ENCODE results near the gene INTS3.

Gene INTS3

GRCh38 chr1:153801786-153802697 is 74.2 kb downstream of the INTS3 start:
- no peak for ATAC-seq
- Mint-ChIP-seq H3K36me3 (peaks cover 13% of the 10 kb centered on the region), H3K27me3 (no peaks in the 10 kb centered on the region), H3K9me3 (no peaks in the 10 kb centered on the region), H3K27ac (peak overlapping the region; percentile 70), H3K4me1 (peaks cover 65% of the 10 kb centered on the region), H3K4me3 (no peak overlapping the region)

GRCh38 chr1:153803470-153804056 is 75.7 kb downstream of the INTS3 start:
- Mint-ChIP-seq H3K27ac (peak overlapping the region; percentile 70), H3K36me3 (peaks cover 21% of the 10 kb centered on the region), H3K27me3 (no peaks in the 10 kb centered on the region), H3K4me3 (no peak overlapping the region), H3K4me1 (peaks cover 50% of the 10 kb centered on the region), H3K9me3 (no peaks in the 10 kb centered on the region)
- ATAC-seq = no peak

- Mint-ChIP-seq H3K27ac (peak overlapping the region; percentile 70), H3K36me3 (peaks cover 26% of the 10 kb centered on the region), H3K4me3 (no peak overlapping the region), H3K9me3 (no peaks in the 10 kb centered on the region), H3K4me1 (peaks cover 49% of the 10 kb centered on the region), H3K27me3 (no peaks in the 10 kb centered on the region)
- no peak for ATAC-seq
These were observed 76.3 kb downstream of the INTS3 start for GRCh38 chr1:153804112-153804511.

- peaks cover 37% of the 10 kb centered on the region for H3K36me3 Mint-ChIP-seq
These were observed 77.3 kb downstream of the INTS3 start for GRCh38 chr1:153805042-153805745.

GRCh38 chr1:153805886-153806719 is 78.3 kb downstream of the INTS3 start:
- peaks cover 40% of the 10 kb centered on the region for H3K4me1 Mint-ChIP-seq

More at GRCh38 chr1:153805042-153805745, 77.3 kb downstream of the INTS3 start:
- Mint-ChIP-seq H3K27ac (peak overlapping the region; percentile 85), H3K27me3 (no peaks in the 10 kb centered on the region), H3K9me3 (no peaks in the 10 kb centered on the region), H3K4me3 (peak overlapping the region; percentile 27), H3K4me1 (peaks cover 45% of the 10 kb centered on the region)
- peak; percentile 100 for ATAC-seq

GRCh38 chr1:153816283-153816889 is 88.5 kb downstream of the INTS3 start:
- H3K4me3 Mint-ChIP-seq = no peak overlapping the region
- H3K27ac Mint-ChIP-seq = no peak overlapping the region
- H3K36me3 Mint-ChIP-seq = peaks cover 52% of the 10 kb centered on the region
- no peaks in the 10 kb centered on the region for H3K27me3 Mint-ChIP-seq
- no peak for ATAC-seq
- H3K4me1 Mint-ChIP-seq = no peaks in the 10 kb centered on the region
- no peaks in the 10 kb centered on the region for H3K9me3 Mint-ChIP-seq

More at GRCh38 chr1:153805886-153806719, 78.3 kb downstream of the INTS3 start:
- H3K27ac Mint-ChIP-seq = peak overlapping the region; percentile 85
- H3K9me3 Mint-ChIP-seq = no peaks in the 10 kb centered on the region
- peaks cover 40% of the 10 kb centered on the region for H3K36me3 Mint-ChIP-seq
- ATAC-seq = peak; percentile 1
- peak overlapping the region; percentile 27 for H3K4me3 Mint-ChIP-seq
- no peaks in the 10 kb centered on the region for H3K27me3 Mint-ChIP-seq

GRCh38 chr1:153818876-153819275 is 91.0 kb downstream of the INTS3 start:
- Mint-ChIP-seq H3K9me3 (no peaks in the 10 kb centered on the region), H3K4me1 (no peaks in the 10 kb centered on the region), H3K27ac (no peak overlapping the region), H3K36me3 (peaks cover 37% of the 10 kb centered on the region), H3K4me3 (no peak overlapping the region), H3K27me3 (no peaks in the 10 kb centered on the region)
- no peak for ATAC-seq

Measured in stimulated activated memory B cell treated with anti-CD40 and anti-IgM and Interleukin-4, amounts not matched to agents 10 μg/mL and 1 μg/mL and 100 μg/mL, for 72 hours (primary cell).